ENCODE data around the gene ARRDC3. TPM values are rescaled to one million over a fixed set of nuclear protein-coding genes. Genes with fewer than 3 reads are reported as not detected.

The ARRDC3 gene
- total and polyA plus RNA-seq, 2 of the 8 experiments (the other 6 are each of a cell fraction or from before 2014, with no cell fraction given) = 2.9 to 5.7 TPM

GRCh38 chr5:91340532-91340931 is 42.6 kb downstream of the ARRDC3 start:
- ChIA-PET CTCF (ENCODE audit: partially characterized antibody) (interaction anchor here (1.5 to 2.6 kb wide), 3 partner anchors 39 to 114 kb away, joined by 4 to 10 read pairs (median 4); no protein-coding TSS in a partner anchor), POLR2A (ENCODE audit: partially characterized antibody) (no interaction called here)
- no peak overlapping the region for H3K56ac ChIP-seq (replicated peaks; ENCODE audit: insufficient read length, low read depth, low read length)
- H3K36me3 ChIP-seq (ENCODE audit: control insufficient read depth in 2 of 4, insufficient read depth in 4 of 4, low read length in 3 of 4) = no peaks in the 10 kb centered on the region
- H3K27me3 ChIP-seq (replicated peaks in 1 of 4; ENCODE audit: control insufficient read depth in 3 of 4, extremely low read depth in 1 of 4, insufficient read depth in 3 of 4, low read length in 3 of 4) = no peaks in the 10 kb centered on the region
- no peak overlapping the region for H2AK5ac ChIP-seq (ENCODE audit: low read depth, low read length)
- no peak overlapping the region for H3K23ac ChIP-seq (ENCODE audit: insufficient read length)
- H3K4me1 ChIP-seq (replicated peaks in 1 of 4; ENCODE audit: control insufficient read depth in 3 of 4, insufficient read depth in 4 of 4, low read length in 3 of 4) = peaks cover 0 to 7% (median 3%) of the 10 kb centered on the region in 4 experiments; a peak in 4 of 7 replicates
- H2BK5ac ChIP-seq (ENCODE audit: low read depth, low read length) = no peak overlapping the region
- no peak overlapping the region for H3K9ac ChIP-seq (replicated peaks in 1 of 4; ENCODE audit: extremely low read depth in 1 of 4, low read depth in 3 of 4, low read length in 3 of 4)
- no peaks in the 10 kb centered on the region for H3K79me1 ChIP-seq (ENCODE audit: low read depth, low read length)
- H4K91ac ChIP-seq (replicated peaks; ENCODE audit: insufficient read length, low read length) = no peak overlapping the region
- FAIRE-seq (no peak), DNase-seq (ENCODE audit: low read depth in 1 of 2, low spot score in 2 of 2) (no peak)
- H3K9me3 ChIP-seq (ENCODE audit: insufficient read depth in 2 of 2, low read depth in 1 of 2, low read length in 1 of 2) = peaks cover 4% of the 10 kb centered on the region in 2 experiments; a peak in 2 of 4 replicates
- no peak overlapping the region for H2BK15ac ChIP-seq (ENCODE audit: low read length)
- no peak overlapping the region for H3K4ac ChIP-seq (replicated peaks; ENCODE audit: insufficient read length, low read depth, low read length)
- no peak overlapping the region for H3K4me2 ChIP-seq (ENCODE audit: insufficient read depth in 1 of 2, low read depth in 2 of 2, low read length in 2 of 2)
- no peaks in the 10 kb centered on the region for H3K79me2 ChIP-seq (ENCODE audit: control insufficient read depth in 1 of 2, insufficient read depth in 2 of 2, low read length in 2 of 2)
- no peak overlapping the region for H2AFZ ChIP-seq (ENCODE audit: low read length)
- no peak overlapping the region for H3K27ac ChIP-seq (ENCODE audit: low read depth, low read length)
- H4K5ac ChIP-seq (ENCODE audit: insufficient read length, low read depth, low read length) = no peak overlapping the region
- no peak overlapping the region for H2BK12ac ChIP-seq (ENCODE audit: low read depth, low read length)
- no peak overlapping the region for H3K14ac ChIP-seq (ENCODE audit: insufficient read length)
- 84% methylated on average over 3 of the region's 3 CpGs; no CpG with 5 or more reads in 1 of the 2 experiments for WGBS, 2 experiments (ENCODE audit: extremely low coverage in 1 of 2, insufficient coverage in 1 of 2, insufficient read length in 1 of 2, insufficient replicate concordance in 2 of 2, low coverage in 1 of 2, low lambda C conversion rate in 2 of 2, missing lambda C conversion rate in 1 of 2)
- no peak overlapping the region for H3K18ac ChIP-seq (ENCODE audit: extremely low read depth, low read length)
- H2BK20ac ChIP-seq (ENCODE audit: low read length) = no peak overlapping the region
- no peak overlapping the region for H3K4me3 ChIP-seq (ENCODE audit: extremely low read depth in 1 of 4, insufficient read depth in 2 of 4, low read depth in 3 of 4, low read length in 4 of 4)
- no peak overlapping the region for H4K8ac ChIP-seq (ENCODE audit: extremely low read depth, insufficient read depth, low read length)
- H2BK120ac ChIP-seq (replicated peaks; ENCODE audit: low read depth, low read length) = no peak overlapping the region
- no peaks in the 10 kb centered on the region for H3K23me2 ChIP-seq (ENCODE audit: low read depth, low read length)
- H4K20me1 ChIP-seq (replicated peaks in 1 of 2; ENCODE audit: control insufficient read depth in 1 of 2, insufficient read depth in 2 of 2, low read length in 2 of 2) = no peaks in the 10 kb centered on the region
- TF ChIP-seq PHF8 (conservative IDR thresholded peaks at IDR 0.05; ENCODE audit: low read depth, low read length) = no peak
- no peak for TF ChIP-seq TEAD4 (IDR thresholded peaks at IDR 0.05; ENCODE audit: low read depth, low read length)
- TF ChIP-seq CREB1 (IDR thresholded peaks at IDR 0.05) = no peak
- no peak for TF ChIP-seq TAF1 (IDR thresholded peaks at IDR 0.05; ENCODE audit: low read depth, low read length)
- TF ChIP-seq MAFK (IDR thresholded peaks at IDR 0.05; ENCODE audit: low read depth, low read length) = no peak
- no peak for TF ChIP-seq KDM1A (IDR thresholded peaks at IDR 0.05; ENCODE audit: borderline replicate concordance, low read length)
- TF ChIP-seq SIN3A (conservative IDR thresholded peaks at IDR 0.05 in 1 of 2, IDR thresholded peaks at IDR 0.05 in 1 of 2; ENCODE audit: low read depth in 1 of 2, low read length in 2 of 2) = no peak
- TF ChIP-seq CBX8 (IDR thresholded peaks at IDR 0.05; ENCODE audit: borderline replicate concordance, low read depth, low read length) = no peak
- no peak for TF ChIP-seq SRF (IDR thresholded peaks at IDR 0.05; ENCODE audit: low read depth, low read length)
- no peak for TF ChIP-seq SP1 (IDR thresholded peaks at IDR 0.05; ENCODE audit: low read depth, low read length)
- TF ChIP-seq CBX5 (IDR thresholded peaks at IDR 0.05; ENCODE audit: low read depth, low read length) = no peak
- no peak for TF ChIP-seq BRCA1 (IDR thresholded peaks at IDR 0.05; ENCODE audit: low read depth, low read length)
- no peak for TF ChIP-seq RFX5 (IDR thresholded peaks at IDR 0.05; ENCODE audit: borderline replicate concordance, low read depth, low read length)
- no peak for TF ChIP-seq ATF2 (IDR thresholded peaks at IDR 0.05; ENCODE audit: low read length)
